HEK293 (cell line): ENCODE data around the gene RHCG.

Source experiments
- CTCF ChIA-PET: fragments of 350-600 bp; formaldehyde crosslinking; extraction: SDS; loops from one replicate; lab custom pipeline; 2021; ENCODE audit warnings: antibody characterized with exemption; lab: Yijun Ruan, JAX
- POLR2A ChIA-PET: fragments of 300-600 bp; formaldehyde crosslinking; extraction: SDS; loops from one replicate; lab custom pipeline; 2020; ENCODE audit warnings: antibody characterized with exemption, inconsistent platforms; lab: Yijun Ruan, JAX
- H3K27ac ChIP-seq: fragments of 200-500 bp; sonication (Bioruptor generic); 2 replicates; pipeline ENCODE4 v1.5.1; 2014; ENCODE audit warnings: low read depth, low read length, control low read depth, inconsistent platforms; ENCODE audit errors: extremely low read depth
- H3K36me3 ChIP-seq, 2 experiments: fragments of 200-500 bp in 1 of 2; sonication (Bioruptor generic) in 1 of 2; 1 replicate in 1 of 2; 2 replicates in 1 of 2; pipeline ENCODE4 v1.5.1; 2014 to 2017; ENCODE audit warnings: inconsistent platforms in 2 of 2, low read length in 2 of 2; ENCODE audit not compliant: control insufficient read depth in 2 of 2, insufficient read depth in 1 of 2
- H3K4me1 ChIP-seq: fragments of 200-500 bp; sonication (Bioruptor generic); 2 replicates; pipeline ENCODE4 v1.5.1; 2014; ENCODE audit warnings: mild to moderate bottlenecking, low read length, inconsistent platforms; ENCODE audit not compliant: control insufficient read depth, insufficient read depth
- H3K4me3 ChIP-seq: 2 replicates; pipeline ENCODE4 v1.5.1; 2011; ENCODE audit warnings: low read depth, mild to moderate bottlenecking, control low read depth, low read length, moderate library complexity
- H3K9me3 ChIP-seq: fragments of 200-500 bp; sonication (Bioruptor generic); 2 replicates; pipeline ENCODE4 v1.5.1; 2014; ENCODE audit warnings: low read depth, low read length, inconsistent platforms; ENCODE audit not compliant: control insufficient read depth, insufficient read depth
- PRDM1 ChIP-seq: fragments of 450-650 bp; formaldehyde crosslinking; IDR thresholded peaks from 2 replicates; pipeline ENCODE4; 2016; ENCODE audit warnings: missing biosample characterization, missing genetic modification characterization
- SETDB1 ChIP-seq: IDR thresholded peaks from one replicate; pipeline ENCODE4 v1.6.1; 2017; ENCODE audit warnings: mild to moderate bottlenecking, low read length, moderate library complexity, mixed read lengths; ENCODE audit not compliant: insufficient read length
- TRIM28 ChIP-seq: IDR thresholded peaks from 2 replicates; pipeline ENCODE4 v1.6.1; 2011; ENCODE audit warnings: low read length, control low read depth, borderline replicate concordance
- ZFHX2 ChIP-seq: fragments of 450-650 bp; formaldehyde crosslinking; conservative IDR thresholded peaks from 2 replicates; pipeline ENCODE4 v1.5.1; 2016; ENCODE audit warnings: missing biosample characterization, missing genetic modification characterization
- ZFP41 ChIP-seq: fragments of 450-650 bp; formaldehyde crosslinking; IDR thresholded peaks from 2 replicates; pipeline ENCODE4 v1.5.1; 2016; ENCODE audit warnings: missing biosample characterization, missing genetic modification characterization, borderline replicate concordance
- ZNF138 ChIP-seq: fragments of 450-650 bp; formaldehyde crosslinking; IDR thresholded peaks from 2 replicates; pipeline ENCODE4 v1.5.1; 2016; ENCODE audit warnings: missing biosample characterization, missing genetic modification characterization, borderline replicate concordance
- ZNF169 ChIP-seq: fragments of 450-650 bp; formaldehyde crosslinking; IDR thresholded peaks from 2 replicates; pipeline ENCODE4 v1.5.1; 2016; ENCODE audit warnings: missing biosample characterization, missing genetic modification characterization
- ZNF391 ChIP-seq: fragments of 450-650 bp; formaldehyde crosslinking; IDR thresholded peaks from 2 replicates; pipeline ENCODE4 v1.5.1; 2016; ENCODE audit warnings: low read depth, missing biosample characterization, missing genetic modification characterization, borderline replicate concordance
- ZNF555 ChIP-seq: fragments of 450-650 bp; formaldehyde crosslinking; conservative IDR thresholded peaks from 2 replicates; pipeline ENCODE4 v1.5.1; 2017; ENCODE audit warnings: missing biosample characterization, mild to moderate bottlenecking, missing genetic modification characterization, inconsistent platforms
- ZNF701 ChIP-seq: fragments of 450-650 bp; formaldehyde crosslinking; IDR thresholded peaks from 2 replicates; pipeline ENCODE4 v1.5.1; 2016; ENCODE audit warnings: missing biosample characterization, missing genetic modification characterization
- ZXDB ChIP-seq: fragments of 450-650 bp; formaldehyde crosslinking; IDR thresholded peaks from 2 replicates; pipeline ENCODE4 v1.5.1; 2016; ENCODE audit warnings: missing biosample characterization, missing genetic modification characterization
- TF ChIP-seq, protein P1 (sequence below): fragments of 450-650 bp; formaldehyde crosslinking; IDR thresholded peaks from 2 replicates; pipeline ENCODE4 v1.5.1; 2016; ENCODE audit warnings: missing biosample characterization, missing genetic modification characterization
- TF ChIP-seq, protein P2 (sequence below): fragments of 450-650 bp; formaldehyde crosslinking; IDR thresholded peaks from 2 replicates; pipeline ENCODE4 v1.5.1; 2017; ENCODE audit warnings: missing biosample characterization, mild to moderate bottlenecking, missing genetic modification characterization, moderate library complexity
- TF ChIP-seq, protein P3 (sequence below): fragments of 450-650 bp; formaldehyde crosslinking; IDR thresholded peaks from 2 replicates; pipeline ENCODE4 v1.5.1; 2017; ENCODE audit warnings: missing biosample characterization, missing genetic modification characterization
- TF ChIP-seq, protein P4 (sequence below): fragments of 450-650 bp; formaldehyde crosslinking; IDR thresholded peaks from 2 replicates; pipeline ENCODE4 v1.5.1; 2016; ENCODE audit warnings: missing biosample characterization, missing genetic modification characterization
- TF ChIP-seq, protein P5 (sequence below): fragments of 450-650 bp; formaldehyde crosslinking; IDR thresholded peaks from 2 replicates; pipeline ENCODE4 v1.5.1; 2016; ENCODE audit warnings: missing biosample characterization, missing genetic modification characterization, low read depth
- TF ChIP-seq, protein P6 (sequence below): sonication (generic); formaldehyde crosslinking; IDR thresholded peaks from 2 replicates; pipeline ENCODE4 v1.8.1; 2022; ENCODE audit warnings: mild to moderate bottlenecking, moderate library complexity, missing genetic modification reagents
- TF ChIP-seq, protein P7 (sequence below): fragments of 450-650 bp; formaldehyde crosslinking; IDR thresholded peaks from 2 replicates; pipeline ENCODE4 v1.5.1; 2016; ENCODE audit warnings: missing biosample characterization, missing genetic modification characterization

RHCG gene

DNA sequence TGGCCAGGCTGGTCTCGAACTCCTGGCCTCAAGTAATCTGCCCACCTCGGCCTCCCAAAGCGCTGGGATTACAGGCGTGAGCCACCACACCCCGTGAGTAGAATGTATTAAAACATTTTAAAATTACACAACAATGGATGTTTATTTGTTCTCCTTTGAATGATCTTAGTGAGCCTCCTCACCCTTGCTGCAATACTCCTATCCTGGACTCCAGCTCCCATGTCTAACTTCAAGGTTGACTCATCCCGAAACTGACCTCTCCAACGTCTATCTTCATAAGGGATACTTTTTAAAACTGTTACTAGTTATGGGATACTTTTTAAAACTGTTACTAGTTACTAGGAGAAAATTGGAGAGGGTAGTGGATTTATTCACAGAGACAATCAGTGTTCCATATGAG is 17.8 kb upstream of the RHCG start (continued):
- TF ChIP-seq, protein P1, sequence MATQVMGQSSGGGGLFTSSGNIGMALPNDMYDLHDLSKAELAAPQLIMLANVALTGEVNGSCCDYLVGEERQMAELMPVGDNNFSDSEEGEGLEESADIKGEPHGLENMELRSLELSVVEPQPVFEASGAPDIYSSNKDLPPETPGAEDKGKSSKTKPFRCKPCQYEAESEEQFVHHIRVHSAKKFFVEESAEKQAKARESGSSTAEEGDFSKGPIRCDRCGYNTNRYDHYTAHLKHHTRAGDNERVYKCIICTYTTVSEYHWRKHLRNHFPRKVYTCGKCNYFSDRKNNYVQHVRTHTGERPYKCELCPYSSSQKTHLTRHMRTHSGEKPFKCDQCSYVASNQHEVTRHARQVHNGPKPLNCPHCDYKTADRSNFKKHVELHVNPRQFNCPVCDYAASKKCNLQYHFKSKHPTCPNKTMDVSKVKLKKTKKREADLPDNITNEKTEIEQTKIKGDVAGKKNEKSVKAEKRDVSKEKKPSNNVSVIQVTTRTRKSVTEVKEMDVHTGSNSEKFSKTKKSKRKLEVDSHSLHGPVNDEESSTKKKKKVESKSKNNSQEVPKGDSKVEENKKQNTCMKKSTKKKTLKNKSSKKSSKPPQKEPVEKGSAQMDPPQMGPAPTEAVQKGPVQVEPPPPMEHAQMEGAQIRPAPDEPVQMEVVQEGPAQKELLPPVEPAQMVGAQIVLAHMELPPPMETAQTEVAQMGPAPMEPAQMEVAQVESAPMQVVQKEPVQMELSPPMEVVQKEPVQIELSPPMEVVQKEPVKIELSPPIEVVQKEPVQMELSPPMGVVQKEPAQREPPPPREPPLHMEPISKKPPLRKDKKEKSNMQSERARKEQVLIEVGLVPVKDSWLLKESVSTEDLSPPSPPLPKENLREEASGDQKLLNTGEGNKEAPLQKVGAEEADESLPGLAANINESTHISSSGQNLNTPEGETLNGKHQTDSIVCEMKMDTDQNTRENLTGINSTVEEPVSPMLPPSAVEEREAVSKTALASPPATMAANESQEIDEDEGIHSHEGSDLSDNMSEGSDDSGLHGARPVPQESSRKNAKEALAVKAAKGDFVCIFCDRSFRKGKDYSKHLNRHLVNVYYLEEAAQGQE (tag by site-specific recombination), result no peak
- TF ChIP-seq ZFP41 (tag by site-specific recombination) (no peak), ZNF391 (tag by site-specific recombination) (no peak), ZNF169 (tag by site-specific recombination) (no peak)

DNA sequence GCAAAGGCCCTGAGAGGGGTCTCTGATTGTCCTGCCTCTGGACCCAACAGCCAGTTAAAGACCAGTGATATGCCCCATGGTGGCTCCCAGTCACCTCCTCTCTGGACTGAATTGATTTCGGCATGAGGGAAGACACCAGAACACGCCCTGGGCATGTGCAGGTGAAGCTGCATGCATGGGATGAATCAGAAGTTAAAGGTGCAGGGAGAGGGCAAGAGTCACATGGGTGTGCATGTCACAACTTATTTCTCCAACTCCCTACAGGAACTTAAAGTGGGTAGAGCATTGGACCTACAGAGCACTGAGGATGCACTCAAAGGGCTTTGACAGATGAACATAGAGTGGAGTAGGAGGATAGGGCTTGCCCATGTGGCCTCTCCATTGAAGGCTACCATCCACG is 16.9 kb upstream of the RHCG start:
- no peak for TF ChIP-seq TRIM28
- no peak for TF ChIP-seq ZNF701
- no peak for TF ChIP-seq SETDB1
- TF ChIP-seq ZNF169 (tag by site-specific recombination), result no peak
- TF ChIP-seq ZNF138 (tag by site-specific recombination), result no peak
- TF ChIP-seq, protein P2, sequence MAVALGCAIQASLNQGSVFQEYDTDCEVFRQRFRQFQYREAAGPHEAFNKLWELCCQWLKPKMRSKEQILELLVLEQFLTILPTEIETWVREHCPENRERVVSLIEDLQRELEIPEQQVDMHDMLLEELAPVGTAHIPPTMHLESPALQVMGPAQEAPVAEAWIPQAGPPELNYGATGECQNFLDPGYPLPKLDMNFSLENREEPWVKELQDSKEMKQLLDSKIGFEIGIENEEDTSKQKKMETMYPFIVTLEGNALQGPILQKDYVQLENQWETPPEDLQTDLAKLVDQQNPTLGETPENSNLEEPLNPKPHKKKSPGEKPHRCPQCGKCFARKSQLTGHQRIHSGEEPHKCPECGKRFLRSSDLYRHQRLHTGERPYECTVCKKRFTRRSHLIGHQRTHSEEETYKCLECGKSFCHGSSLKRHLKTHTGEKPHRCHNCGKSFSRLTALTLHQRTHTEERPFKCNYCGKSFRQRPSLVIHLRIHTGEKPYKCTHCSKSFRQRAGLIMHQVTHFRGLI (tag by site-specific recombination), result no peak
- TF ChIP-seq, protein P3, sequence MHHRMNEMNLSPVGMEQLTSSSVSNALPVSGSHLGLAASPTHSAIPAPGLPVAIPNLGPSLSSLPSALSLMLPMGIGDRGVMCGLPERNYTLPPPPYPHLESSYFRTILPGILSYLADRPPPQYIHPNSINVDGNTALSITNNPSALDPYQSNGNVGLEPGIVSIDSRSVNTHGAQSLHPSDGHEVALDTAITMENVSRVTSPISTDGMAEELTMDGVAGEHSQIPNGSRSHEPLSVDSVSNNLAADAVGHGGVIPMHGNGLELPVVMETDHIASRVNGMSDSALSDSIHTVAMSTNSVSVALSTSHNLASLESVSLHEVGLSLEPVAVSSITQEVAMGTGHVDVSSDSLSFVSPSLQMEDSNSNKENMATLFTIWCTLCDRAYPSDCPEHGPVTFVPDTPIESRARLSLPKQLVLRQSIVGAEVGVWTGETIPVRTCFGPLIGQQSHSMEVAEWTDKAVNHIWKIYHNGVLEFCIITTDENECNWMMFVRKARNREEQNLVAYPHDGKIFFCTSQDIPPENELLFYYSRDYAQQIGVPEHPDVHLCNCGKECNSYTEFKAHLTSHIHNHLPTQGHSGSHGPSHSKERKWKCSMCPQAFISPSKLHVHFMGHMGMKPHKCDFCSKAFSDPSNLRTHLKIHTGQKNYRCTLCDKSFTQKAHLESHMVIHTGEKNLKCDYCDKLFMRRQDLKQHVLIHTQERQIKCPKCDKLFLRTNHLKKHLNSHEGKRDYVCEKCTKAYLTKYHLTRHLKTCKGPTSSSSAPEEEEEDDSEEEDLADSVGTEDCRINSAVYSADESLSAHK (tag by site-specific recombination), result no peak
- TF ChIP-seq, protein P4, sequence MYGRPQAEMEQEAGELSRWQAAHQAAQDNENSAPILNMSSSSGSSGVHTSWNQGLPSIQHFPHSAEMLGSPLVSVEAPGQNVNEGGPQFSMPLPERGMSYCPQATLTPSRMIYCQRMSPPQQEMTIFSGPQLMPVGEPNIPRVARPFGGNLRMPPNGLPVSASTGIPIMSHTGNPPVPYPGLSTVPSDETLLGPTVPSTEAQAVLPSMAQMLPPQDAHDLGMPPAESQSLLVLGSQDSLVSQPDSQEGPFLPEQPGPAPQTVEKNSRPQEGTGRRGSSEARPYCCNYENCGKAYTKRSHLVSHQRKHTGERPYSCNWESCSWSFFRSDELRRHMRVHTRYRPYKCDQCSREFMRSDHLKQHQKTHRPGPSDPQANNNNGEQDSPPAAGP, result no peak
- TF ChIP-seq, protein P5, sequence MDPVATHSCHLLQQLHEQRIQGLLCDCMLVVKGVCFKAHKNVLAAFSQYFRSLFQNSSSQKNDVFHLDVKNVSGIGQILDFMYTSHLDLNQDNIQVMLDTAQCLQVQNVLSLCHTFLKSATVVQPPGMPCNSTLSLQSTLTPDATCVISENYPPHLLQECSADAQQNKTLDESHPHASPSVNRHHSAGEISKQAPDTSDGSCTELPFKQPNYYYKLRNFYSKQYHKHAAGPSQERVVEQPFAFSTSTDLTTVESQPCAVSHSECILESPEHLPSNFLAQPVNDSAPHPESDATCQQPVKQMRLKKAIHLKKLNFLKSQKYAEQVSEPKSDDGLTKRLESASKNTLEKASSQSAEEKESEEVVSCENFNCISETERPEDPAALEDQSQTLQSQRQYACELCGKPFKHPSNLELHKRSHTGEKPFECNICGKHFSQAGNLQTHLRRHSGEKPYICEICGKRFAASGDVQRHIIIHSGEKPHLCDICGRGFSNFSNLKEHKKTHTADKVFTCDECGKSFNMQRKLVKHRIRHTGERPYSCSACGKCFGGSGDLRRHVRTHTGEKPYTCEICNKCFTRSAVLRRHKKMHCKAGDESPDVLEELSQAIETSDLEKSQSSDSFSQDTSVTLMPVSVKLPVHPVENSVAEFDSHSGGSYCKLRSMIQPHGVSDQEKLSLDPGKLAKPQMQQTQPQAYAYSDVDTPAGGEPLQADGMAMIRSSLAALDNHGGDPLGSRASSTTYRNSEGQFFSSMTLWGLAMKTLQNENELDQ (tag by site-specific recombination), result no peak
- TF ChIP-seq ZXDB, result no peak
- TF ChIP-seq ZFHX2 (tag by site-specific recombination), result no peak
- TF ChIP-seq PRDM1 (tag by site-specific recombination), result no peak
- TF ChIP-seq, protein P6, sequence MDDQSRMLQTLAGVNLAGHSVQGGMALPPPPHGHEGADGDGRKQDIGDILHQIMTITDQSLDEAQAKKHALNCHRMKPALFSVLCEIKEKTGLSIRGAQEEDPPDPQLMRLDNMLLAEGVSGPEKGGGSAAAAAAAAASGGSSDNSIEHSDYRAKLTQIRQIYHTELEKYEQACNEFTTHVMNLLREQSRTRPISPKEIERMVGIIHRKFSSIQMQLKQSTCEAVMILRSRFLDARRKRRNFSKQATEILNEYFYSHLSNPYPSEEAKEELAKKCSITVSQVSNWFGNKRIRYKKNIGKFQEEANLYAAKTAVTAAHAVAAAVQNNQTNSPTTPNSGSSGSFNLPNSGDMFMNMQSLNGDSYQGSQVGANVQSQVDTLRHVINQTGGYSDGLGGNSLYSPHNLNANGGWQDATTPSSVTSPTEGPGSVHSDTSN (CRISPR knock-in tag), result no peak
- TF ChIP-seq, protein P7, sequence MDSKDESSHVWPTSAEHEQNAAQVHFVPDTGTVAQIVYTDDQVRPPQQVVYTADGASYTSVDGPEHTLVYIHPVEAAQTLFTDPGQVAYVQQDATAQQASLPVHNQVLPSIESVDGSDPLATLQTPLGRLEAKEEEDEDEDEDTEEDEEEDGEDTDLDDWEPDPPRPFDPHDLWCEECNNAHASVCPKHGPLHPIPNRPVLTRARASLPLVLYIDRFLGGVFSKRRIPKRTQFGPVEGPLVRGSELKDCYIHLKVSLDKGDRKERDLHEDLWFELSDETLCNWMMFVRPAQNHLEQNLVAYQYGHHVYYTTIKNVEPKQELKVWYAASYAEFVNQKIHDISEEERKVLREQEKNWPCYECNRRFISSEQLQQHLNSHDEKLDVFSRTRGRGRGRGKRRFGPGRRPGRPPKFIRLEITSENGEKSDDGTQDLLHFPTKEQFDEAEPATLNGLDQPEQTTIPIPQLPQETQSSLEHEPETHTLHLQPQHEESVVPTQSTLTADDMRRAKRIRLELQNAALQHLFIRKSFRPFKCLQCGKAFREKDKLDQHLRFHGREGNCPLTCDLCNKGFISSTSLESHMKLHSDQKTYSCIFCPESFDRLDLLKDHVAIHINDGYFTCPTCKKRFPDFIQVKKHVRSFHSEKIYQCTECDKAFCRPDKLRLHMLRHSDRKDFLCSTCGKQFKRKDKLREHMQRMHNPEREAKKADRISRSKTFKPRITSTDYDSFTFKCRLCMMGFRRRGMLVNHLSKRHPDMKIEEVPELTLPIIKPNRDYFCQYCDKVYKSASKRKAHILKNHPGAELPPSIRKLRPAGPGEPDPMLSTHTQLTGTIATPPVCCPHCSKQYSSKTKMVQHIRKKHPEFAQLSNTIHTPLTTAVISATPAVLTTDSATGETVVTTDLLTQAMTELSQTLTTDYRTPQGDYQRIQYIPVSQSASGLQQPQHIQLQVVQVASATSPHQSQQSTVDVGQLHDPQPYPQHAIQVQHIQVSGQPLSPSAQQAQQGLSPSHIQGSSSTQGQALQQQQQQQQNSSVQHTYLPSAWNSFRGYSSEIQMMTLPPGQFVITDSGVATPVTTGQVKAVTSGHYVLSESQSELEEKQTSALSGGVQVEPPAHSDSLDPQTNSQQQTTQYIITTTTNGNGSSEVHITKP (tag by site-specific recombination), result no peak
- no peak for TF ChIP-seq ZNF555 (tag by site-specific recombination)
- no peak overlapping the region for H3K27ac ChIP-seq
- H3K4me1 ChIP-seq, result no peaks in the 10 kb centered on the region
- no peak overlapping the region for H3K4me3 ChIP-seq
- no peaks in the 10 kb centered on the region for H3K36me3 ChIP-seq
- CTCF ChIA-PET, result no interaction called here
- no peaks in the 10 kb centered on the region for H3K9me3 ChIP-seq
- POLR2A ChIA-PET, result no interaction called here
